H9 (cell line): ENCODE results near the gene OR6J1. TPM values are rescaled to one million over a fixed set of nuclear protein-coding genes. Genes with fewer than 3 reads are reported as not detected.
A peak's percentile ranks its signal among the peaks of the same experiment; 100 is the strongest.

Source experiments
- DNase-seq: peaks from one replicate; pipeline ENCODE4 v3.0.0-alpha.2; 2017
- H2AFZ ChIP-seq: one replicate; pipeline ENCODE4 v1.6.1; 2013; ENCODE audit warnings: mild to moderate bottlenecking, low read length, control low read depth, moderate library complexity
- H2AK5ac ChIP-seq: 2 replicates; pipeline ENCODE4 v1.6.1; 2013; ENCODE audit warnings: low read length, control low read depth, mixed read lengths; ENCODE audit not compliant: insufficient read length
- H2BK120ac ChIP-seq: one replicate; pipeline ENCODE4 v1.6.1; 2013; ENCODE audit warnings: low read depth, mild to moderate bottlenecking, low read length, control low read depth, inconsistent platforms; ENCODE audit not compliant: poor library complexity, severe bottlenecking
- H2BK12ac ChIP-seq: 2 replicates; pipeline ENCODE4 v1.6.1; 2013; ENCODE audit warnings: low read length, control low read depth, mixed read lengths, low read depth; ENCODE audit not compliant: insufficient read length
- H2BK15ac ChIP-seq: 2 replicates; pipeline ENCODE4 v1.6.1; 2013; ENCODE audit warnings: low read depth, low read length, control low read depth
- H2BK20ac ChIP-seq: one replicate; pipeline ENCODE4 v1.6.1; 2013; ENCODE audit warnings: low read depth, mild to moderate bottlenecking, low read length, control low read depth, inconsistent platforms; ENCODE audit not compliant: poor library complexity, severe bottlenecking
- H2BK5ac ChIP-seq: 2 replicates; pipeline ENCODE4 v1.6.1; 2013; ENCODE audit warnings: low read length, control low read depth, mixed read lengths; ENCODE audit not compliant: insufficient read length
- H3K14ac ChIP-seq: 2 replicates; pipeline ENCODE4 v1.6.1; 2013; ENCODE audit warnings: low read length, control low read depth; ENCODE audit not compliant: insufficient read depth
- H3K18ac ChIP-seq: 2 replicates; pipeline ENCODE4 v1.6.1; 2013; ENCODE audit warnings: low read depth, mild to moderate bottlenecking, mixed read lengths, low read length, control low read depth; ENCODE audit not compliant: insufficient read length
- H3K23ac ChIP-seq: 2 replicates; pipeline ENCODE4 v1.6.1; 2013; ENCODE audit warnings: low read length, control low read depth, mixed read lengths, low read depth; ENCODE audit not compliant: insufficient read length
- H3K23me2 ChIP-seq: 2 replicates; pipeline ENCODE4 v1.6.1; 2013; ENCODE audit warnings: low read depth, mild to moderate bottlenecking, mixed read lengths, low read length, control low read depth; ENCODE audit not compliant: insufficient read length, poor library complexity, severe bottlenecking
- H3K27ac ChIP-seq: 2 replicates; pipeline ENCODE4 v1.5.1; 2013; ENCODE audit warnings: low read length, control low read depth, mixed read lengths, low read depth; ENCODE audit not compliant: insufficient read length
- H3K27me3 ChIP-seq: 2 replicates; pipeline ENCODE4 v1.6.1; 2013; ENCODE audit warnings: low read length, control low read depth, inconsistent platforms; ENCODE audit not compliant: insufficient read depth
- H3K4ac ChIP-seq: 2 replicates; pipeline ENCODE4 v1.6.1; 2013; ENCODE audit warnings: low read depth, mild to moderate bottlenecking, control low read depth, inconsistent platforms, low read length, moderate library complexity
- H3K4me1 ChIP-seq: 2 replicates; pipeline ENCODE4 v1.6.1; 2013; ENCODE audit warnings: low read length, control low read depth, inconsistent platforms; ENCODE audit not compliant: insufficient read depth
- H3K4me2 ChIP-seq: 2 replicates; pipeline ENCODE4 v1.6.1; 2013; ENCODE audit warnings: low read length, control low read depth, mixed read lengths; ENCODE audit not compliant: insufficient read length, insufficient read depth
- H3K56ac ChIP-seq: 2 replicates; pipeline ENCODE4 v1.6.1; 2013; ENCODE audit warnings: low read depth, mild to moderate bottlenecking, mixed read lengths, low read length, control low read depth; ENCODE audit not compliant: insufficient read length
- H3K79me1 ChIP-seq: 2 replicates; pipeline ENCODE4 v1.6.1; 2013; ENCODE audit warnings: low read depth, mild to moderate bottlenecking, moderate library complexity, low read length, control low read depth, inconsistent platforms; ENCODE audit not compliant: insufficient read depth, poor library complexity, severe bottlenecking
- H3K79me2 ChIP-seq: 2 replicates; pipeline ENCODE4 v1.6.1; 2013; ENCODE audit warnings: low read length, control low read depth, inconsistent platforms; ENCODE audit not compliant: insufficient read depth
- H3K9ac ChIP-seq: 2 replicates; pipeline ENCODE4 v1.6.1; 2013; ENCODE audit warnings: low read length, control low read depth, mixed read lengths; ENCODE audit not compliant: insufficient read length; ENCODE audit errors: extremely low read depth
- H3K9me3 ChIP-seq: one replicate; pipeline ENCODE4 v1.6.1; 2013; ENCODE audit warnings: low read depth, low read length, inconsistent platforms; ENCODE audit not compliant: control insufficient read depth
- H3T11ph ChIP-seq: one replicate; pipeline ENCODE4 v1.6.1; 2013; ENCODE audit warnings: mild to moderate bottlenecking, low read length, control low read depth, inconsistent platforms
- H4K20me1 ChIP-seq: one replicate; pipeline ENCODE4 v1.6.1; 2013; ENCODE audit not compliant: control insufficient read depth, insufficient read length, insufficient read depth
- H4K5ac ChIP-seq: 2 replicates; pipeline ENCODE4 v1.6.1; 2013; ENCODE audit warnings: low read depth, mild to moderate bottlenecking, mixed read lengths, low read length, control low read depth; ENCODE audit not compliant: insufficient read length
- H4K8ac ChIP-seq: replicated peaks from 2 replicates; pipeline ENCODE4 v1.6.1; 2013; ENCODE audit warnings: low read length, control low read depth, mixed read lengths, low read depth; ENCODE audit not compliant: insufficient read length
- H4K91ac ChIP-seq: 2 replicates; pipeline ENCODE4 v1.6.1; 2013; ENCODE audit warnings: low read depth, mild to moderate bottlenecking, moderate library complexity, mixed read lengths, low read length, control low read depth; ENCODE audit not compliant: insufficient read length
- H3K27ac Mint-ChIP-seq, 3 experiments: 2 replicates in 2 of 3; 3 replicates in 1 of 3; pipeline ENCODE4 v1.8.0; 2020 to 2021; ENCODE audit warnings: mixed read lengths in 3 of 3, mild to moderate bottlenecking in 1 of 3, moderate library complexity in 1 of 3
- H3K27me3 Mint-ChIP-seq: 2 replicates; pipeline ENCODE4 v1.8.0; 2021; ENCODE audit warnings: low read depth, mild to moderate bottlenecking, moderate library complexity, mixed read lengths
- H3K36me3 Mint-ChIP-seq, 3 experiments: 2 replicates in 2 of 3; 3 replicates in 1 of 3; pipeline ENCODE4 v1.8.0; 2020 to 2021; ENCODE audit warnings: low read depth in 3 of 3, mixed read lengths in 3 of 3; ENCODE audit not compliant: insufficient read depth in 1 of 3
- H3K4me1 Mint-ChIP-seq, 2 experiments: 2 replicates each; pipeline ENCODE4 v1.8.0; 2020; ENCODE audit warnings: mixed read lengths in 2 of 2
- H3K4me3 Mint-ChIP-seq, 2 experiments: 2 replicates in 1 of 2; 3 replicates in 1 of 2; pipeline ENCODE4 v1.8.0; 2020 to 2021; ENCODE audit warnings: mild to moderate bottlenecking in 2 of 2, mixed read lengths in 2 of 2, moderate library complexity in 1 of 2
- H3K9me3 Mint-ChIP-seq, 2 experiments: 2 replicates in 1 of 2; 3 replicates in 1 of 2; pipeline ENCODE4 v1.8.0; 2020; ENCODE audit warnings: mild to moderate bottlenecking in 2 of 2, mixed read lengths in 2 of 2, moderate library complexity in 1 of 2
- WGBS: extraction: QIAGEN DNeasy Blood & Tissue Kit; methylation state at CpG from one replicate; pipeline ENCODE4 v1.1.7; 2013; ENCODE audit warnings: missing lambda C conversion rate, low lambda C conversion rate, mixed read lengths; ENCODE audit not compliant: insufficient read length; ENCODE audit errors: extremely low coverage; 5-methylcytosine and 5-hydroxymethylcytosine counted together
- total RNA-seq: library from RNA; stranded (reverse); gene quantifications from 2 replicates; pipeline ENCODE4 v1.2.1, GENCODE V29; 2021
- TF ChIP-seq, protein P1 (sequence below): fragments of 200-600 bp; sonication (generic); conservative IDR thresholded peaks from 3 replicates; pipeline ENCODE4 v1.8.0; 2021; ENCODE audit warnings: antibody characterized with exemption, mild to moderate bottlenecking

OR6J1 gene
- total RNA-seq, 1 experiment from 2014 or later: not detected

DNA sequence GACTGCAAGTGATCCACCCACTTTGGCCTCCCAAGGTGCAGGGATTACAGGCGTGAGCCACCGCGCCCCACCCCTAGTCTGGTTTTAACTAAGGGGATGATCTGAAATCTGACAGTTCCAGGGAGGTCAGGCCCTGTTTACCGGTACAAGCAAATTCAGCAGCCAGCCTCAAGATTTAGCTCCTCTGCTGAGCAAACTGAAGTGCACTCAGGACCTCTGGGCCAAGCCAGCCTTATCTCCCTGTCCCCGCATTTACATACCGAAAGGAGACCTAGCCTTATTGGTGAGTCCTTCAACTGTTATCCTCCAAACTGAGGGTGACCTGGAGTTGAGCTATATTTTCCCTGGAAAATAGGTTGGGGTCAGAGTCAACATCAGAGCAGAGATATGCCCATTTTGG lies 46.9 kb downstream of the OR6J1 start:
- peaks cover 26 to 33% of the 10 kb centered on the region in 2 experiments for H3K4me1 Mint-ChIP-seq
- no peak overlapping the region for H2BK12ac ChIP-seq
- no peak overlapping the region; a peak in 1 of 7 replicates for H3K27ac Mint-ChIP-seq
- TF ChIP-seq, protein P1, sequence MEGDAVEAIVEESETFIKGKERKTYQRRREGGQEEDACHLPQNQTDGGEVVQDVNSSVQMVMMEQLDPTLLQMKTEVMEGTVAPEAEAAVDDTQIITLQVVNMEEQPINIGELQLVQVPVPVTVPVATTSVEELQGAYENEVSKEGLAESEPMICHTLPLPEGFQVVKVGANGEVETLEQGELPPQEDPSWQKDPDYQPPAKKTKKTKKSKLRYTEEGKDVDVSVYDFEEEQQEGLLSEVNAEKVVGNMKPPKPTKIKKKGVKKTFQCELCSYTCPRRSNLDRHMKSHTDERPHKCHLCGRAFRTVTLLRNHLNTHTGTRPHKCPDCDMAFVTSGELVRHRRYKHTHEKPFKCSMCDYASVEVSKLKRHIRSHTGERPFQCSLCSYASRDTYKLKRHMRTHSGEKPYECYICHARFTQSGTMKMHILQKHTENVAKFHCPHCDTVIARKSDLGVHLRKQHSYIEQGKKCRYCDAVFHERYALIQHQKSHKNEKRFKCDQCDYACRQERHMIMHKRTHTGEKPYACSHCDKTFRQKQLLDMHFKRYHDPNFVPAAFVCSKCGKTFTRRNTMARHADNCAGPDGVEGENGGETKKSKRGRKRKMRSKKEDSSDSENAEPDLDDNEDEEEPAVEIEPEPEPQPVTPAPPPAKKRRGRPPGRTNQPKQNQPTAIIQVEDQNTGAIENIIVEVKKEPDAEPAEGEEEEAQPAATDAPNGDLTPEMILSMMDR: no peak
- no peaks in the 10 kb centered on the region for H3K27me3 ChIP-seq
- H3K9ac ChIP-seq: no peak overlapping the region
- no peak overlapping the region for H4K91ac ChIP-seq
- peaks cover 3% of the 10 kb centered on the region; the same call in 1 of the 2 replicates for H3K4me1 ChIP-seq
- H3K79me2 ChIP-seq: no peaks in the 10 kb centered on the region
- no peak overlapping the region for H3K14ac ChIP-seq
- peaks cover 5 to 8% (median 7%) of the 10 kb centered on the region in 3 experiments; a peak in 6 of 7 replicates for H3K36me3 Mint-ChIP-seq
- DNase-seq: no peak
- no peak overlapping the region for H3K56ac ChIP-seq
- H3K27me3 Mint-ChIP-seq: peaks cover 1% of the 10 kb centered on the region; the same call in 1 of the 2 replicates
- H4K8ac ChIP-seq: no peak overlapping the region
- no peaks in the 10 kb centered on the region for H3K9me3 ChIP-seq
- no peaks in the 10 kb centered on the region for H4K20me1 ChIP-seq
- H3K4me2 ChIP-seq: peak overlapping the region; percentile 86
- H2BK120ac ChIP-seq: no peak overlapping the region
- H2AK5ac ChIP-seq: no peak overlapping the region
- no peaks in the 10 kb centered on the region for H3K79me1 ChIP-seq
- H2BK20ac ChIP-seq: no peak overlapping the region
- no peak overlapping the region for H3K23ac ChIP-seq
- no peaks in the 10 kb centered on the region; a peak in 1 of 5 replicates for H3K9me3 Mint-ChIP-seq
- H2AFZ ChIP-seq: no peak overlapping the region
- H2BK15ac ChIP-seq: no peak overlapping the region
- no peak overlapping the region for H3K27ac ChIP-seq
- no peak overlapping the region for H2BK5ac ChIP-seq
- no peak overlapping the region for H3T11ph ChIP-seq
- no peak overlapping the region for H3K18ac ChIP-seq
- no peak overlapping the region for H4K5ac ChIP-seq
- no CpG with 5 or more reads among the region's 6 CpGs for WGBS
- H3K4me3 Mint-ChIP-seq: peak overlapping the region; percentile 98 to 99
- H3K4ac ChIP-seq: no peak overlapping the region
- peaks cover 9% of the 10 kb centered on the region for H3K23me2 ChIP-seq
